SK-N-SH (cell line): ENCODE data around the gene LRRN1. TPM values are rescaled to one million over a fixed set of nuclear protein-coding genes. Genes with fewer than 3 reads are reported as not detected.

ENCODE experiments used
- CTCF ChIA-PET: fragments of 300-600, 350-600 bp; formaldehyde crosslinking; extraction: SDS; loops from one replicate; lab custom pipeline; 2021; lab: Yijun Ruan, JAX
- POLR2A ChIA-PET: fragments of 350-600 bp; sonication (Branson Sonifier 250); formaldehyde crosslinking; extraction: SDS; loops from one replicate; lab custom pipeline; 2020; ENCODE audit warnings: antibody characterized with exemption, inconsistent platforms; lab: Yijun Ruan, JAX
- DNase-seq: peaks from one replicate; pipeline ENCODE4 v3.0.0; 2012
- H2AFZ ChIP-seq: fragments of 200-600 bp; sonication (generic); 2 replicates; pipeline ENCODE4 v1.8.1; 2016; ENCODE audit warnings: antibody characterized with exemption, mild to moderate bottlenecking, low read depth
- H3F3A ChIP-seq: fragments of 200-600 bp; sonication (generic); replicated peaks from 2 replicates; pipeline ENCODE3; 2016; ENCODE audit warnings: antibody characterized with exemption, mild to moderate bottlenecking; ENCODE audit not compliant: insufficient read depth
- H3K27ac ChIP-seq, 2 experiments: fragments of 200-500 bp in 1 of 2; fragments of 200-600 bp in 1 of 2; sonication (Bioruptor generic) in 1 of 2; sonication (generic), shearing (Covaris generic) in 1 of 2; 2 replicates each; pipeline versions ENCODE4 v1.5.1 to v1.6.1; 2014 to 2016; ENCODE audit warnings: low read depth in 2 of 2, inconsistent platforms in 1 of 2, low read length in 1 of 2, mild to moderate bottlenecking in 1 of 2, mixed read lengths in 1 of 2
- H3K27me3 ChIP-seq: fragments of 200-600 bp; sonication (generic), shearing (Covaris generic); 2 replicates; pipeline ENCODE4 v1.6.1; 2016; ENCODE audit warnings: mixed run types; ENCODE audit not compliant: insufficient read depth
- H3K36me3 ChIP-seq, 2 experiments: fragments of 200-500 bp in 1 of 2; fragments of 200-600 bp in 1 of 2; sonication (Bioruptor generic) in 1 of 2; sonication (generic) in 1 of 2; replicated peaks in 1 of 2; 2 replicates each; pipeline versions ENCODE3 to v1.5.1; 2014 to 2016; ENCODE audit warnings: low read length in 1 of 2, mild to moderate bottlenecking in 1 of 2; ENCODE audit not compliant: insufficient read depth in 2 of 2, control insufficient read depth in 1 of 2
- H3K4me1 ChIP-seq, 2 experiments: fragments of 200-500 bp in 1 of 2; fragments of 200-600 bp in 1 of 2; sonication (Bioruptor generic) in 1 of 2; sonication (generic), shearing (Covaris generic) in 1 of 2; 2 replicates each; pipeline versions ENCODE4 v1.5.1 to v1.6.1; 2014 to 2016; ENCODE audit warnings: low read depth in 1 of 2, low read length in 1 of 2, mixed run types in 1 of 2; ENCODE audit not compliant: insufficient read depth in 2 of 2, control insufficient read depth in 1 of 2
- H3K4me2 ChIP-seq: fragments of 200-600 bp; sonication (generic), shearing (Covaris generic); 2 replicates; pipeline ENCODE4 v1.6.1; 2017; ENCODE audit warnings: mixed run types
- H3K4me3 ChIP-seq, 2 experiments: fragments of 200-500 bp in 1 of 2; fragments of 200-600 bp in 1 of 2; sonication (Bioruptor generic) in 1 of 2; sonication (generic), shearing (Covaris generic) in 1 of 2; 2 replicates each; pipeline versions ENCODE4 v1.5.1 to v1.8.1; 2014 to 2016; ENCODE audit warnings: low read depth in 2 of 2, inconsistent platforms in 1 of 2, low read length in 1 of 2, mild to moderate bottlenecking in 1 of 2, mixed read lengths in 1 of 2, moderate library complexity in 1 of 2
- H3K79me2 ChIP-seq: fragments of 200-600 bp; sonication (generic); 2 replicates; pipeline ENCODE4 v1.8.1; 2017; ENCODE audit warnings: mild to moderate bottlenecking; ENCODE audit not compliant: insufficient read depth
- H3K9ac ChIP-seq: fragments of 200-600 bp; sonication (generic); 2 replicates; pipeline ENCODE4 v1.6.1; 2017; ENCODE audit warnings: mixed run types
- H3K9me2 ChIP-seq: fragments of 200-600 bp; sonication (generic); 2 replicates; pipeline ENCODE4 v1.6.1; 2017; ENCODE audit warnings: mixed run types
- H3K9me3 ChIP-seq: fragments of 200-600 bp; sonication (generic); 2 replicates; pipeline ENCODE4 v1.6.1; 2017; ENCODE audit warnings: mixed run types, mild to moderate bottlenecking, moderate library complexity
- H4K20me1 ChIP-seq: fragments of 200-600 bp; sonication (generic); 2 replicates; pipeline ENCODE4 v1.6.1; 2017; ENCODE audit warnings: mild to moderate bottlenecking, mixed run types; ENCODE audit not compliant: insufficient read depth
- FOXM1 ChIP-seq: IDR thresholded peaks from 2 replicates; pipeline ENCODE4 v1.4.0; 2012; ENCODE audit warnings: low read depth, mild to moderate bottlenecking
- JUND ChIP-seq: IDR thresholded peaks from 2 replicates; pipeline ENCODE4 v1.4.0; 2012
- MEF2A ChIP-seq: IDR thresholded peaks from 2 replicates; pipeline ENCODE4 v1.4.0; 2012; ENCODE audit warnings: low read depth, borderline replicate concordance
- NFIC ChIP-seq: IDR thresholded peaks from 2 replicates; pipeline ENCODE4 v1.4.0; 2012; ENCODE audit warnings: borderline replicate concordance
- NRF1 ChIP-seq: IDR thresholded peaks from 2 replicates; pipeline ENCODE4 v1.6.1; 2012; ENCODE audit warnings: low read depth, mild to moderate bottlenecking, low read length
- POLR2AphosphoS5 ChIP-seq: IDR thresholded peaks from 2 replicates; pipeline ENCODE4 v1.6.1; 2012; ENCODE audit warnings: low read depth, low read length
- RAD21 ChIP-seq: IDR thresholded peaks from 2 replicates; pipeline ENCODE4 v1.6.1; 2012; ENCODE audit warnings: mild to moderate bottlenecking, low read length
- RCOR1 ChIP-seq: fragments of 150-350 bp; IDR thresholded peaks from 2 replicates; pipeline ENCODE4 v1.6.1; 2017; ENCODE audit warnings: antibody characterized with exemption, low read length
- SMC3 ChIP-seq: IDR thresholded peaks from 2 replicates; pipeline ENCODE4 v1.6.1; 2012; ENCODE audit warnings: low read depth, low read length, improper control_type of control experiment
- TAF1 ChIP-seq: IDR thresholded peaks from 2 replicates; pipeline ENCODE4 v1.6.1; 2012; ENCODE audit warnings: low read depth, mild to moderate bottlenecking, low read length, moderate library complexity, borderline replicate concordance
- TCF12 ChIP-seq: IDR thresholded peaks from 2 replicates; pipeline ENCODE4 v1.4.0; 2012
- WGBS: methylation state at CpG from one replicate; pipeline ENCODE4 v1.1.6; 2017; ENCODE audit warnings: low lambda C conversion rate; 5-methylcytosine and 5-hydroxymethylcytosine counted together
- polyA plus RNA-seq, 3 experiments: library from polyadenylated mRNA; depleted of rRNA; stranded (reverse); fragments of >200 nt; gene quantifications; 2 replicates each; pipeline ENCODE4 v1.2.3, GENCODE V29; 2012
- TF ChIP-seq, protein P1 (sequence below): IDR thresholded peaks from 2 replicates; pipeline ENCODE4; 2012
- TF ChIP-seq, protein P2 (sequence below): fragments of 200-600 bp; sonication (generic); IDR thresholded peaks from 2 replicates; pipeline ENCODE4 v1.6.1; 2017; ENCODE audit warnings: antibody characterized with exemption, mild to moderate bottlenecking, moderate library complexity
- TF ChIP-seq, protein P3 (sequence below): IDR thresholded peaks from 2 replicates; pipeline ENCODE4 v1.4.0; 2012; ENCODE audit warnings: low read depth
- TF ChIP-seq, protein P4 (sequence below): IDR thresholded peaks from 2 replicates; pipeline ENCODE4 v1.4.0; 2012; ENCODE audit warnings: low read depth, borderline replicate concordance

Gene LRRN1
- polyA plus RNA-seq, 1 of the 3 experiments (the other 2 are of a cell fraction) = 0.03 TPM

DNA sequence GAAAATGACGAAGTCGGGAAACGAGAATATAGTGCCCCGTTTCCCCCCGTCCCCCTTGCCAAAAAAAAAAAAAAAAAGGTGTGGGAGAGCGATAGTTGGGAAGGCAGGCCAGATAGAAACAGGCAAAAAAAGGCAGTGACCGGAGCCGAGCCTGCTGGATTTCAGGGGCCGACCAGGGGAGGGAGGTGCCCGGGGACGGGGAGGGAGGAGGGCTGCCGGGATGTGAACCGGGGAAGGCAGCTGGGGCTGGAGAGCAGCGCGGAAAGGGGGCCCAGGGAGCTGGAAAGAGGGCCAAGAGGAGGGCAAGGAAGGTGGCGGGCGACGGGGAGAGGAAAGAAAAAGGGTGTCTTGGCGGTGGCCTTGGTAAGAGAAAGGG, 837 bp downstream of the LRRN1 start:
- DNase-seq = peak; percentile 78
- Histone ChIP-seq H3K9ac (no peak overlapping the region), H3K4me2 (no peak overlapping the region), H3K9me3 (no peaks in the 10 kb centered on the region), H3K4me3 (peak overlapping the region in 1 of 2 experiments; percentile 54; a peak in 2 of 4 replicates), H3K27ac (no peak overlapping the region), H3K36me3 (no peaks in the 10 kb centered on the region), H3K9me2 (no peaks in the 10 kb centered on the region), H2AFZ (no peak overlapping the region), H3F3A (no peaks in the 10 kb centered on the region), H3K27me3 (no peaks in the 10 kb centered on the region), H3K4me1 (peaks cover 0 to 2% of the 10 kb centered on the region in 2 experiments; a peak in 1 of 4 replicates), H3K79me2 (no peaks in the 10 kb centered on the region), H4K20me1 (no peaks in the 10 kb centered on the region)
- no peak for TF ChIP-seq RCOR1
- TF ChIP-seq POLR2AphosphoS5 = no peak
- no peak for TF ChIP-seq NFIC
- TF ChIP-seq, protein P1, sequence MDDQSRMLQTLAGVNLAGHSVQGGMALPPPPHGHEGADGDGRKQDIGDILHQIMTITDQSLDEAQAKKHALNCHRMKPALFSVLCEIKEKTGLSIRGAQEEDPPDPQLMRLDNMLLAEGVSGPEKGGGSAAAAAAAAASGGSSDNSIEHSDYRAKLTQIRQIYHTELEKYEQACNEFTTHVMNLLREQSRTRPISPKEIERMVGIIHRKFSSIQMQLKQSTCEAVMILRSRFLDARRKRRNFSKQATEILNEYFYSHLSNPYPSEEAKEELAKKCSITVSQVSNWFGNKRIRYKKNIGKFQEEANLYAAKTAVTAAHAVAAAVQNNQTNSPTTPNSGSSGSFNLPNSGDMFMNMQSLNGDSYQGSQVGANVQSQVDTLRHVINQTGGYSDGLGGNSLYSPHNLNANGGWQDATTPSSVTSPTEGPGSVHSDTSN = no peak
- TF ChIP-seq, protein P2, sequence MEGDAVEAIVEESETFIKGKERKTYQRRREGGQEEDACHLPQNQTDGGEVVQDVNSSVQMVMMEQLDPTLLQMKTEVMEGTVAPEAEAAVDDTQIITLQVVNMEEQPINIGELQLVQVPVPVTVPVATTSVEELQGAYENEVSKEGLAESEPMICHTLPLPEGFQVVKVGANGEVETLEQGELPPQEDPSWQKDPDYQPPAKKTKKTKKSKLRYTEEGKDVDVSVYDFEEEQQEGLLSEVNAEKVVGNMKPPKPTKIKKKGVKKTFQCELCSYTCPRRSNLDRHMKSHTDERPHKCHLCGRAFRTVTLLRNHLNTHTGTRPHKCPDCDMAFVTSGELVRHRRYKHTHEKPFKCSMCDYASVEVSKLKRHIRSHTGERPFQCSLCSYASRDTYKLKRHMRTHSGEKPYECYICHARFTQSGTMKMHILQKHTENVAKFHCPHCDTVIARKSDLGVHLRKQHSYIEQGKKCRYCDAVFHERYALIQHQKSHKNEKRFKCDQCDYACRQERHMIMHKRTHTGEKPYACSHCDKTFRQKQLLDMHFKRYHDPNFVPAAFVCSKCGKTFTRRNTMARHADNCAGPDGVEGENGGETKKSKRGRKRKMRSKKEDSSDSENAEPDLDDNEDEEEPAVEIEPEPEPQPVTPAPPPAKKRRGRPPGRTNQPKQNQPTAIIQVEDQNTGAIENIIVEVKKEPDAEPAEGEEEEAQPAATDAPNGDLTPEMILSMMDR = no peak
- no peak for TF ChIP-seq FOXM1
- TF ChIP-seq TCF12 = no peak
- TF ChIP-seq, protein P3, sequence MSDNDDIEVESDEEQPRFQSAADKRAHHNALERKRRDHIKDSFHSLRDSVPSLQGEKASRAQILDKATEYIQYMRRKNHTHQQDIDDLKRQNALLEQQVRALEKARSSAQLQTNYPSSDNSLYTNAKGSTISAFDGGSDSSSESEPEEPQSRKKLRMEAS = no peak
- TF ChIP-seq, protein P4, sequence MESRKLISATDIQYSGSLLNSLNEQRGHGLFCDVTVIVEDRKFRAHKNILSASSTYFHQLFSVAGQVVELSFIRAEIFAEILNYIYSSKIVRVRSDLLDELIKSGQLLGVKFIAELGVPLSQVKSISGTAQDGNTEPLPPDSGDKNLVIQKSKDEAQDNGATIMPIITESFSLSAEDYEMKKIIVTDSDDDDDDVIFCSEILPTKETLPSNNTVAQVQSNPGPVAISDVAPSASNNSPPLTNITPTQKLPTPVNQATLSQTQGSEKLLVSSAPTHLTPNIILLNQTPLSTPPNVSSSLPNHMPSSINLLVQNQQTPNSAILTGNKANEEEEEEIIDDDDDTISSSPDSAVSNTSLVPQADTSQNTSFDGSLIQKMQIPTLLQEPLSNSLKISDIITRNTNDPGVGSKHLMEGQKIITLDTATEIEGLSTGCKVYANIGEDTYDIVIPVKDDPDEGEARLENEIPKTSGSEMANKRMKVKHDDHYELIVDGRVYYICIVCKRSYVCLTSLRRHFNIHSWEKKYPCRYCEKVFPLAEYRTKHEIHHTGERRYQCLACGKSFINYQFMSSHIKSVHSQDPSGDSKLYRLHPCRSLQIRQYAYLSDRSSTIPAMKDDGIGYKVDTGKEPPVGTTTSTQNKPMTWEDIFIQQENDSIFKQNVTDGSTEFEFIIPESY = no peak
- TF ChIP-seq NRF1 = no peak
- no peak for TF ChIP-seq TAF1
- TF ChIP-seq RAD21 = no peak
- no peak for TF ChIP-seq MEF2A
- no peak for TF ChIP-seq JUND
- TF ChIP-seq SMC3 = no peak
- CTCF ChIA-PET = no interaction called here
- 9% methylated on average over 19 of the region's 19 CpGs for WGBS
- POLR2A ChIA-PET = no interaction called here
